ENCODE measurements around the gene PSMA2.

Gene PSMA2

GRCh38 chr7:42868480-42868879 lies 63.5 kb downstream of the PSMA2 start:
- DNase-seq = no peak
- CTCF ChIA-PET = no interaction called here
- H3K4me3 Mint-ChIP-seq = no peak overlapping the region
- no peaks in the 10 kb centered on the region for H3K4me1 Mint-ChIP-seq
- H3K9me3 Mint-ChIP-seq = peaks cover 7% of the 10 kb centered on the region
- no peaks in the 10 kb centered on the region for H3K36me3 Mint-ChIP-seq
- H3K27ac Mint-ChIP-seq = no peak overlapping the region
- H3K27me3 Mint-ChIP-seq = peaks cover 3% of the 10 kb centered on the region

Data from activated naive CD4-positive, alpha-beta T cell treated with anti-CD3 and anti-CD28 coated beads, Interleukin-2, amount 10 ng/mL, durations not matched to agents 7 days and 5 days (primary cell).